Measurements from ENCODE around the gene GRK5.

GRK5 gene

GRCh38 chr10:119379466-119380071 lies 172.2 kb downstream of the GRK5 start:
- H3K4me3 ChIP-seq = no peak overlapping the region
- no peak overlapping the region for H3K27ac ChIP-seq

- H3K27ac ChIP-seq = no peak overlapping the region
- H3K4me3 ChIP-seq = no peak overlapping the region
These were observed 175.9 kb downstream of the GRK5 start for GRCh38 chr10:119383174-119383856.

DNA sequence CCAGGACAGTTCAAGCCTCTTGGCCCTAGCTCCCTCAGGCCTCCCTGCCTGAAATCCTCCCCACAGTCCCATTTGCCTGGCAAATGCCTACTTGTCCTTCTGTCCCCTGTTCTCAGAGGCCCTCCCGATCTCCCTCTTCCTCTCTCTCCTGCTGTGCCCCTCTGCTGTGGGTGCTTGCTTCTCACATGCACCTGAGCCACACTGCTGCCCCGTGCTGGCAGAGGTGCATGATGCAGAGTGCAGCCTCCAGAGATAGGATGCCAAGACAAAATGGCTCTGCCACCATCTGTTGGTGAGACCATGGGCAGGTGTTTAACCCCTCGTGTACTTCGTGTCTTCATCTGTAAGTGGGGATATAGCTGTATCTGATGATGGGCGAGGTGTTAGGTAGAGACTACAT lies 176.8 kb downstream of the GRK5 start:
- H3K4me3 ChIP-seq = no peak overlapping the region
- H3K27ac ChIP-seq = no peak overlapping the region

DNA sequence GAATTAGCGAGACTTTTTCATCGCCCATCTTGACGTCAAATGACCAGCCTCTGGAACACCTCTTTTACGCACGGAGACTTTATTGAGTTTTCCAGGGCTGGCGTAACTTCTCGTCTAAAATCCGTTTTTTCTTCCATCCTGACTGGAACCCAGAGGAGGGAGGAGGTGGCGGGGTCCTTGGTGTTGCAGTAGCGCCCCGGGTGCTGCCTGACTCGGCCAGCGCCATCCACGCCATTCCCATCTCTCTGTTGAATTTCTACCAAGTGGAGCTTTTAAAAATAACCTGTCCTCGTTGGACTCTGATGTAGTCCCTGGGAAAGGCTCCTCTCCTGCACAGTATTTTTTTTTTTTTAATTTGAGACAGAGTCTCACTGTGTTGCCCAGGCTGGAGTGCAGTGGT lies 179.3 kb downstream of the GRK5 start:
- Histone ChIP-seq H3K4me3 (no peak overlapping the region), H3K27ac (no peak overlapping the region)

GRCh38 chr10:119388849-119389345 lies 181.5 kb downstream of the GRK5 start:
- Histone ChIP-seq H3K4me3 (no peak overlapping the region), H3K27ac (no peak overlapping the region)

DNA sequence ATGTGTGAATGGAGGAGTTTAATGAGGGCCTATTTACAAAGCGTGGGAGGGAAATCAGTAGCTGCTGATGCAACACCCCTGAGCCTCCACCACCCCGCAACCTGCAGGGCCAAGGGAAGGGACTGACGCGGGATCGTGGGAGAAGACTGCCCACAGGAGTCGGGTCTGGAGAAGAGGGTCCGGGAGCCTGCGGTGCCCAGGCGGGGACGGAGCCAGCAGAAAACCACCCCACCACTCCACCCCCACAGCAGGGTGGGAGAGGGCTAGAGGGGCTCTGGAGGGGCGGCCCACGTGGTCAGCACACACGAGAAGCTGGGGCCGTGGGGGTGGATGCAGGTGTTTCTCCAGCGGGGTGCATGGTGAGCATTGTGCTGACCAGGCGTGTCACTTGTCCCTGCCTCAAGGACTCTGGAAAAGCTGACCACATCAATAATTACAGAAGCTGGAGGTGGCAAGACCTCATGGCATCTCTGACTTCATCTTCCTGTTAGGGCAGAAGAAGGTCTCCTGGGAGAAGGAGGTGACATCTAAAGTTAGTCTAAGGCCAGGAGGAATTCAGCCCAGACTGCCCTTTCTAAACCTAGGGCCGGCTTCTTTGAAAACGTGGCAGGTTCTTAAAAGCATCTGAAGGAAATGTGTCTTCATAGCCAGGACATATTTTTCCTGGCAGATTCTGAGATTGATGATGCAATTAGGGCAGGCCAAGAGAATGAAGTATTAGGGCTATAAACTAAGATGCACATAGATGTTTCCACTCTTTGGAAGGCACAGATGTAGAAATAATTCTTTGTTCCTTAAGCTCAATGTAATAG lies 184.3 kb downstream of the GRK5 start:
- no peak overlapping the region for H3K4me3 ChIP-seq
- peak overlapping the region in 1 of 21 experiments; percentile 55 for H3K27ac ChIP-seq

GRCh38 chr10:119393019-119393418 lies 185.6 kb downstream of the GRK5 start:
- no peak overlapping the region for H3K4me3 ChIP-seq
- H3K27ac ChIP-seq = no peak overlapping the region

DNA sequence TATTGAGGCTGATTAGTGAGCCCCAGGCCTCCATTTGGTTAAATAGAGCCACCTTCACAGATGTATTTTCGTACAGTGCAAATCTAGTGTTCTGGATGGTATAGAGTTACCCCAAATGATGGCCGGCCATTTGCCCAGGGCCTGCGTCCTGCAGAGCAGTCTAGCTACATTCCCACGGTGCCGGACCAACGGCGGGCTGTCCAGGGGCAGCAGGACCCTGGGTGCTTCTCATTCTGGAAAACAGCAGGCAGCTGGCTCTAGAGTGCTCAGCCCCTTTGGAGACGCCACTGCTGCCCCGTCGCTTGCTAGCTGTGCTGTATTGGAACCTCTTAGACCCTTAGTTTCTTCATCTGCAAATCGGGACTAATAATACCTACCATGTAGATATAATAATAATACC lies 186.1 kb downstream of the GRK5 start:
- Histone ChIP-seq H3K27ac (no peak overlapping the region), H3K4me3 (no peak overlapping the region)

DNA sequence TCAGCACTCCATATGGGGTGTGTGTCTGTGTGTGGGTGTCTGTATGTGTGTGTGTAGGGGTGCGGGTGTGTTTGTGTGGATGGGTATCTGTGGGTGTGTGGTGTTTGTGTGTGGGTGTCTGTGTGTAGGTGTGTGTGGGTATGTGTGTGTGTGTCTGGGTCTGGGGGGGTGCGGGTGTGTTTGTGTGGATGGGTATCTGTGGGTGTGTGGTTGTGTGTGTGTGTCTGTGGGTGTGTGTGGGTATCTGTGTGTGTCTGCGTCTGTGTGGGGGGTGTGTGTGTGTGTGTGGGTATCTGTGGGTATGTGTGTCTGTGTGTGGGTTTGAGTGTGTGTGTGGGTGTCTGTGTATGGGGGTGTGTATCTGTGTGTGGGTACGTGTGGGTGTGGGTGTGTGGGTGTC lies 186.5 kb downstream of the GRK5 start:
- H3K27ac ChIP-seq = no peak overlapping the region
- no peak overlapping the region for H3K4me3 ChIP-seq

DNA sequence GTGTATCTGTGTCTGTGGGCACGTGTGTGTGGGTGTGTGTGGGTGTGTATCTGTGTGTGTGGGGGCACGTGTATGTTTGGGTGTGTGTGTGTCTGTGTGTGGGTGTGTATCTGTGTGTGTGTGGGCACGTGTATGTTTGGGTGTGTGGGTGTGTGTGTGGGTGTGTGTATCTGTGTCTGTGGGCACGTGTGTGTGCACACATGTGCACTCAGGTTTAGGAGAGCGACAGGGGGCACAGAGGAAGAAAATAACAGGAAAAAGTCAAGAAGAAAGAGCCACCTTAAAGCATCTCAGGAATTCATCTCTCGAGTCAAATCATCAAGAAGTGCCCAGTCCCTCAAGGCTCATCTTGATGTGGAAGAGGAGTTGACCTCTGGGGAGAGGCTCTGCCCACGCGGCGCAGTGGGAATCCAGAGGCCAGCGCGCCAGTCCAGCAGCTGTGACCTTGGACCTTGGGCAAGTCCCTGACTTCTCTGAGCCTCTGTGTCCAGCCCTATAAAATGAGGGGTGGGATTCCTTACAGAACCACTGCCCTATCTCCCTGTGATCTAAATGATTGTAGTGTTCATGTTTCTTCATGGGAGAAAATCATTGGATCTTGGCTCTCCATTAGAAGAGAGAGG lies 187.4 kb downstream of the GRK5 start:
- H3K4me3 ChIP-seq = no peak overlapping the region
- H3K27ac ChIP-seq = peak overlapping the region in 13 of 21 experiments; percentile 2 to 76 (median 49)

- Histone ChIP-seq H3K27ac (peak overlapping the region in 17 of 21 experiments; percentile 2 to 76 (median 49)), H3K4me3 (no peak overlapping the region)
These were observed 188.1 kb downstream of the GRK5 start for GRCh38 chr10:119395280-119396007.

GRCh38 chr10:119396008-119396708 lies 188.8 kb downstream of the GRK5 start:
- no peak overlapping the region for H3K4me3 ChIP-seq
- peak overlapping the region in 13 of 21 experiments; percentile 2 to 76 (median 55) for H3K27ac ChIP-seq

- H3K27ac ChIP-seq = peak overlapping the region in 3 of 21 experiments; percentile 22 to 72 (median 49)
- no peak overlapping the region for H3K4me3 ChIP-seq
These were observed 189.3 kb downstream of the GRK5 start for GRCh38 chr10:119396709-119397071.

GRCh38 chr10:119397416-119397815 lies 190.0 kb downstream of the GRK5 start:
- no peak overlapping the region for H3K4me3 ChIP-seq
- peak overlapping the region in 1 of 21 experiments; percentile 6 for H3K27ac ChIP-seq

- H3K27ac ChIP-seq = peak overlapping the region in 1 of 21 experiments; percentile 40
These were observed 191.6 kb downstream of the GRK5 start for GRCh38 chr10:119398996-119399395.

GRCh38 chr10:119399466-119399865 lies 192.1 kb downstream of the GRK5 start:
- H3K27ac ChIP-seq = peak overlapping the region in 1 of 21 experiments; percentile 40

More at GRCh38 chr10:119398996-119399395, 191.6 kb downstream of the GRK5 start:
- H3K4me3 ChIP-seq = no peak overlapping the region

GRCh38 chr10:119401671-119402395 lies 194.5 kb downstream of the GRK5 start:
- Histone ChIP-seq H3K4me3 (no peak overlapping the region), H3K27ac (peak overlapping the region in 10 of 21 experiments; percentile 1 to 71 (median 24))

More at GRCh38 chr10:119399466-119399865, 192.1 kb downstream of the GRK5 start:
- H3K4me3 ChIP-seq = no peak overlapping the region

- H3K4me3 ChIP-seq = no peak overlapping the region
- H3K27ac ChIP-seq = no peak overlapping the region
These were observed 196.6 kb downstream of the GRK5 start for GRCh38 chr10:119403921-119404320.

All from skin epidermis (tissue), 12 donors.